GM12864 (cell line): Measurements from ENCODE around the gene ROR1.

Experiments used
- DNase-seq: peaks from one replicate; pipeline ENCODE4 v3.0.0-alpha.2; 2011; ENCODE audit warnings: low read depth
- H3K4me3 ChIP-seq: 2 replicates; pipeline ENCODE4 v1.5.1; 2011; ENCODE audit warnings: mild to moderate bottlenecking, low read depth, low read length, control low read depth
- CTCF ChIP-seq: IDR thresholded peaks from 2 replicates; pipeline ENCODE4 v1.5.1; 2011; ENCODE audit warnings: low read depth, mild to moderate bottlenecking, moderate library complexity, low read length, control low read depth, inconsistent platforms; ENCODE audit errors: missing control alignments

ROR1 gene

GRCh38 chr1:63863145-63863544, 89.3 kb downstream of the ROR1 start:
- TF ChIP-seq CTCF: no peak
- DNase-seq: no peak
- H3K4me3 ChIP-seq: no peak overlapping the region

DNA sequence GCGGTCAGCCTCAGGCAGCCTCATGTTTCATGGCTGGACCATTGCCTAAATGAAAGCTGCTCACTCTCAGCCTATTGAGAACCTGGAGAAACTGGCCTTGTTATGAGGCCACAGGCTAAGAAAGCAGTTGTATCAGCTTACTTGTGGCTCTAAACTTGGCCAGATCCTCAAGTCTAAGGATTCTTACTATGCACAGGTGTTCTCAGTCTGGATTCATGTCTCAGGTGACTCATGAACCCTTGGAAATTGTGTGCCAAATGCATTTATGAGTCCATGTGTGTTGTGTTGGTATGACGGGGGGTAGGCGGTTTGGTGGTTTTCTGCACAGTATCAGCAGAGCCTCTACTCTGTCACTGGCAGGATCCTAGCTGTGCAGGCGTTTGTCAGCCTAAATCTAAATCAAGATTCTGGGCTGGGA, 90.4 kb downstream of the ROR1 start:
- DNase-seq: no peak
- TF ChIP-seq CTCF: no peak
- H3K4me3 ChIP-seq: no peak overlapping the region

DNA sequence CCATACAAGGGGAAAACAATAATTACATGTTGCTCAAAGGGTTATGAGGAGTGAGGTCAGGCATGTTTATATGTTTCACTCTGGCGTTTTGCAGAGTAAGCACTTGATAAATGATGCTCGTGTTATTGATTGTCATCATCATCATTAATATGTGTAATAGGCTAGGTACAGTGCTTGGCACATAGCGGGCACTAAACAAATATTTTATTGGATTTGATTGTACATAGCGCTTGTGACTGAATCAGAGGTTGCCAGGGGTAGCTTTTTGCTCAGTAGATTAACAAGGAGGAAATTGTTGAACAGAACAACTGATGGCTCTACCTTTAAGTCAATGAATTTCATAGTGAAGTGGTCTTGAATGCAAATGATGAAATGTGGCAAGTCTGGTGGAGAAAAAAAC, 91.7 kb downstream of the ROR1 start:
- no peak overlapping the region for H3K4me3 ChIP-seq
- DNase-seq: no peak
- TF ChIP-seq CTCF: no peak

- H3K4me3 ChIP-seq: no peak overlapping the region
- no peak for TF ChIP-seq CTCF
- DNase-seq: no peak
Observed at GRCh38 chr1:63866084-63866483, 92.3 kb downstream of the ROR1 start.

DNA sequence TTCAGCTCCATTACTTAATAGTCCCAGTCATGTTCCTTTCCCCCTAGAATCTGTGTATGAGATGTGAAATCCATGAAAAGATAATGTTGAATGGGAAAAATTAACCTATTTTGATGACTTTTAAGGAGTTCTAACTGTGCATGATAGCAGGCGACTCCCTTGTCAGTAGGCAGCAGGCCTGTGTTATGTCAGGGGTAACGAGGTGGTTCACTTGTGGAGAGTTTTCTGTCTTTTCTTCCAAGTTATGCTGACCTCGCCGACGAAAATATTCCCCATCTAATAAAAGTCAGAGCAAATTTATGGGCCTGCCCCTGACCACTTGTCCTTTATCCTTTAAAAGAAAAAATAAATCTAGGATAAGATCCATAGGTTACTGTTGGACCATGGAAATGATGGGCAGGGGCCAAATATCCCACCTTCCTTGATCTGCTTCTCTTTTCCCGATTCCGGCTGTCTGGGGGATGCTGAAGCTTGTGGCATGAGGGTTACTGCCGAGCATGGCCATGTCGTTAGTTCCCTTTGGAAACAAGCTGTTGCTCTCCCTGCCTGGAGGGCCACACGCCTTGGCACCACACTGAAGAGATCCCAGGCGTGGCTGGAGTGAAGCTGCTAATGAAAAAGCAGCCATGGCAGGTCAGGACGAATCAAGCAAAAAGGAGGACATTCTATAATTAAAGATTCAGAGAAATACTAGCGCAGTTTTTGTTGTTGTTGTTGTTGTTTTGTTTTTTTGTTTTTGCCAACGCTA, 93.8 kb downstream of the ROR1 start:
- H3K4me3 ChIP-seq: no peak overlapping the region
- no peak for DNase-seq
- no peak for TF ChIP-seq CTCF

DNA sequence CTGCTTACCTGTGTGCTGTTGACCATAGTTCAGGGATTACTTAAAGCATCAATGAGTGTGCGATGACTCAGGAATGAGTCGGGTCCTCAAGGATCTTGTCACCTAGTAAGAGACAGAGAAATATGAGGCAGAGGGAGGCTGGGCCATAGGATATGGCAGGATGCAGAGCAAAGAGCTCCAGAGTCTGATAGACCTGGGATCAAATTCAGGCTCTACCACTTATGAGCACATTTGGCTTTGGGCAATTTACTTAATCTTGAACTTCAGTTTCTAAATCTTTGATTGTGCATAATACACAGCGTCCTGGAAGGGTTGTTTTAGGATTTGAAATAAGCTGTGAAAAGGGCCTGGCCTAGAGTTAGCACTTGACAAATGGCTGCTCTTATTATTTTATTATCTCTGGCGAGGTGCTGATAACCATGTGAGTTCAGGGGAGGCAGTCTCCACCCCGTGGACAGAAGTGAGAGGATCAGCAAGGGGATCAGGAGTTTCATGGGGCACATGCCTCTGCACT, 94.5 kb downstream of the ROR1 start:
- no peak for TF ChIP-seq CTCF

DNA sequence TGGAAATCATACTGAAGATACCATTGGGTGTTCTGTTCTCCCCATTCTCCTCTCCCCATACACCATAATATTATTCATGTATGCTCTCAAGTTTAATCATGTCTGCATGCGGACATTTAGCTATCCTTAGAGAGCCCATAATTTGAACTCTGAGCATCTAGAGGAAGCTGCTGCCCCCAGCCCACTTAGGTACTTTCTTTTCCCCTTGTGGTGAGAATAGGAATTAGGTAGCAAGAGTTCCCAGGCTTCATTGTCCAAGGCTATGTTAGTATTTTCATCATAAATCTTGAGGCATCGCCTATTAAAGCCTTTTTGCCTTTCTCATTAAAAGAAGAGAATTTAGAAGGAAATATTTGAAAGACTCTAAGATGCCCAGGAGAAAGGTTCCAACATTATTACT, 96.3 kb downstream of the ROR1 start:
- H3K4me3 ChIP-seq: no peak overlapping the region
- no peak for DNase-seq
- TF ChIP-seq CTCF: no peak

More for the DNA sequence above, 94.5 kb downstream of the ROR1 start:
- H3K4me3 ChIP-seq: no peak overlapping the region
- DNase-seq: no peak
